Neural progenitor cell (in vitro differentiated cells): ENCODE results near the gene PRRC2C.

Experiments
- EZH2 ChIP-seq: fragments of 200-600 bp; sonication (generic); IDR thresholded peaks from 2 replicates; pipeline ENCODE4 v1.6.1; 2017; ENCODE audit warnings: antibody characterized with exemption, mild to moderate bottlenecking, moderate library complexity
- TF ChIP-seq, protein P1 (sequence below): fragments of 200-600 bp; sonication (generic); IDR thresholded peaks from 2 replicates; pipeline ENCODE4 v1.5.1; 2017; ENCODE audit warnings: antibody characterized with exemption, mild to moderate bottlenecking

GRCh38 chr1:171576144-171576543, 90.8 kb downstream of the PRRC2C start:
- TF ChIP-seq EZH2 = no peak
- TF ChIP-seq, protein P1, sequence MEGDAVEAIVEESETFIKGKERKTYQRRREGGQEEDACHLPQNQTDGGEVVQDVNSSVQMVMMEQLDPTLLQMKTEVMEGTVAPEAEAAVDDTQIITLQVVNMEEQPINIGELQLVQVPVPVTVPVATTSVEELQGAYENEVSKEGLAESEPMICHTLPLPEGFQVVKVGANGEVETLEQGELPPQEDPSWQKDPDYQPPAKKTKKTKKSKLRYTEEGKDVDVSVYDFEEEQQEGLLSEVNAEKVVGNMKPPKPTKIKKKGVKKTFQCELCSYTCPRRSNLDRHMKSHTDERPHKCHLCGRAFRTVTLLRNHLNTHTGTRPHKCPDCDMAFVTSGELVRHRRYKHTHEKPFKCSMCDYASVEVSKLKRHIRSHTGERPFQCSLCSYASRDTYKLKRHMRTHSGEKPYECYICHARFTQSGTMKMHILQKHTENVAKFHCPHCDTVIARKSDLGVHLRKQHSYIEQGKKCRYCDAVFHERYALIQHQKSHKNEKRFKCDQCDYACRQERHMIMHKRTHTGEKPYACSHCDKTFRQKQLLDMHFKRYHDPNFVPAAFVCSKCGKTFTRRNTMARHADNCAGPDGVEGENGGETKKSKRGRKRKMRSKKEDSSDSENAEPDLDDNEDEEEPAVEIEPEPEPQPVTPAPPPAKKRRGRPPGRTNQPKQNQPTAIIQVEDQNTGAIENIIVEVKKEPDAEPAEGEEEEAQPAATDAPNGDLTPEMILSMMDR = no peak
